HL-60 (cell line): Measurements from ENCODE around the gene SLC13A1.

Experiments
- DNase-seq, 2 experiments: peaks; one replicate each; pipeline ENCODE4 v3.0.0-alpha.2; 2010 to 2020; ENCODE audit warnings: low read depth in 1 of 2, low spot score in 1 of 2
- H3K27ac ChIP-seq: fragments of 250-450 bp; sonication (Bioruptor Pico); replicated peaks from 2 replicates; pipeline ENCODE4 v1.5.1; 2020; ENCODE audit warnings: mild to moderate bottlenecking, moderate library complexity
- H3K27me3 ChIP-seq: fragments of 250-450 bp; sonication (Bioruptor Pico); 2 replicates; pipeline ENCODE4 v1.5.1; 2021; ENCODE audit warnings: mild to moderate bottlenecking, moderate library complexity; ENCODE audit not compliant: insufficient read depth, poor library complexity, severe bottlenecking
- H3K4me3 ChIP-seq: replicated peaks from 2 replicates; pipeline ENCODE4 v1.5.1; 2011; ENCODE audit warnings: mild to moderate bottlenecking, control low read depth, low read length; ENCODE audit not compliant: insufficient read depth
- CTCF ChIP-seq: IDR thresholded peaks from one replicate; pipeline ENCODE4 v1.5.1; 2011; ENCODE audit warnings: low read length, control low read depth, inconsistent platforms; ENCODE audit not compliant: insufficient read depth
- GABPA ChIP-seq: IDR thresholded peaks from 2 replicates; pipeline ENCODE4 v1.6.1; 2012; ENCODE audit warnings: low read depth
- POLR2AphosphoS5 ChIP-seq: IDR thresholded peaks from 2 replicates; pipeline ENCODE4 v1.6.1; 2012; ENCODE audit warnings: low read depth
- REST ChIP-seq: IDR thresholded peaks from 2 replicates; pipeline ENCODE4 v1.6.1; 2012; ENCODE audit warnings: low read depth; ENCODE audit not compliant: insufficient replicate concordance
- SPI1 ChIP-seq: IDR thresholded peaks from 2 replicates; pipeline ENCODE4 v1.6.1; 2012; ENCODE audit warnings: low read depth, mild to moderate bottlenecking, borderline replicate concordance

The SLC13A1 gene

GRCh38 chr7:123169065-123169464 lies 30.7 kb downstream of the SLC13A1 start:
- no peaks in the 10 kb centered on the region for H3K27me3 ChIP-seq
- no peak overlapping the region for H3K4me3 ChIP-seq
- no peak for TF ChIP-seq CTCF
- no peak for TF ChIP-seq POLR2AphosphoS5
- TF ChIP-seq SPI1 = no peak
- no peak for TF ChIP-seq GABPA
- no peak for TF ChIP-seq REST
- DNase-seq = no peak
- no peak overlapping the region for H3K27ac ChIP-seq

GRCh38 chr7:123157606-123158005 lies 42.2 kb downstream of the SLC13A1 start:
- Histone ChIP-seq H3K27me3 (no peaks in the 10 kb centered on the region), H3K4me3 (no peak overlapping the region), H3K27ac (no peak overlapping the region)
- DNase-seq = no peak
- TF ChIP-seq POLR2AphosphoS5 = no peak
- TF ChIP-seq CTCF = no peak
- no peak for TF ChIP-seq REST

GRCh38 chr7:123155571-123155970 lies 44.2 kb downstream of the SLC13A1 start:
- no peak for DNase-seq
- Histone ChIP-seq H3K27me3 (no peaks in the 10 kb centered on the region), H3K4me3 (no peak overlapping the region), H3K27ac (no peak overlapping the region)
- TF ChIP-seq CTCF = no peak
- TF ChIP-seq POLR2AphosphoS5 = no peak
- no peak for TF ChIP-seq REST
- TF ChIP-seq GABPA = no peak
- TF ChIP-seq SPI1 = no peak
